Trophoblast cell (in vitro differentiated cells and primary cell): Measurements from ENCODE around the gene FBXO10.

ENCODE experiments used
- DNase-seq, 2 donors: peaks; one replicate each; pipeline ENCODE4 v3.0.0-alpha.2; 2016
- H2AFZ ChIP-seq: 2 replicates; pipeline ENCODE4 v1.6.1; 2013; ENCODE audit warnings: low read length, moderate library complexity, mild to moderate bottlenecking; ENCODE audit not compliant: insufficient read depth, poor library complexity
- H2AK5ac ChIP-seq: 2 replicates; pipeline ENCODE4 v1.6.1; 2013; ENCODE audit warnings: mild to moderate bottlenecking, low read length
- H2BK120ac ChIP-seq: 2 replicates; pipeline ENCODE4 v1.6.1; 2013; ENCODE audit warnings: low read length, mild to moderate bottlenecking, moderate library complexity; ENCODE audit not compliant: insufficient read depth, poor library complexity
- H2BK12ac ChIP-seq: 2 replicates; pipeline ENCODE4 v1.6.1; 2013; ENCODE audit warnings: mild to moderate bottlenecking, low read length, moderate library complexity
- H2BK5ac ChIP-seq: 2 replicates; pipeline ENCODE4 v1.6.1; 2013; ENCODE audit warnings: low read length, low read depth, moderate library complexity, mild to moderate bottlenecking; ENCODE audit not compliant: poor library complexity
- H3K14ac ChIP-seq: 2 replicates; pipeline ENCODE4 v1.6.1; 2013; ENCODE audit warnings: mild to moderate bottlenecking, low read length
- H3K18ac ChIP-seq: 2 replicates; pipeline ENCODE4 v1.6.1; 2013; ENCODE audit warnings: mild to moderate bottlenecking, low read length
- H3K23ac ChIP-seq: 2 replicates; pipeline ENCODE4 v1.6.1; 2013; ENCODE audit warnings: low read length
- H3K27ac ChIP-seq: 2 replicates; pipeline ENCODE4 v1.5.1; 2013; ENCODE audit warnings: low read depth, mild to moderate bottlenecking, inconsistent platforms, low read length, moderate library complexity
- H3K27me3 ChIP-seq: 2 replicates; pipeline ENCODE4 v1.6.1; 2013; ENCODE audit warnings: inconsistent platforms, mild to moderate bottlenecking, low read length, moderate library complexity; ENCODE audit not compliant: insufficient read depth
- H3K36me3 ChIP-seq, 2 experiments: 1 replicate in 1 of 2; 2 replicates in 1 of 2; pipeline ENCODE4 v1.6.1; 2013; ENCODE audit warnings: low read length in 2 of 2, mild to moderate bottlenecking in 2 of 2, moderate library complexity in 1 of 2; ENCODE audit not compliant: insufficient read depth in 2 of 2, control insufficient read depth in 1 of 2
- H3K4ac ChIP-seq: 2 replicates; pipeline ENCODE4 v1.6.1; 2013; ENCODE audit warnings: low read depth, mild to moderate bottlenecking, low read length, moderate library complexity
- H3K4me1 ChIP-seq, 2 experiments: 1 replicate in 1 of 2; 2 replicates in 1 of 2; pipeline ENCODE4 v1.6.1; 2013; ENCODE audit warnings: low read length in 2 of 2, mild to moderate bottlenecking in 2 of 2, moderate library complexity in 1 of 2; ENCODE audit not compliant: insufficient read depth in 2 of 2, control insufficient read depth in 1 of 2
- H3K4me2 ChIP-seq: 2 replicates; pipeline ENCODE4 v1.6.1; 2013; ENCODE audit warnings: inconsistent platforms, mild to moderate bottlenecking, low read length, moderate library complexity
- H3K4me3 ChIP-seq: 2 replicates; pipeline ENCODE4 v1.5.1; 2013; ENCODE audit warnings: mild to moderate bottlenecking, low read depth, low read length, inconsistent platforms
- H3K79me1 ChIP-seq: one replicate; pipeline ENCODE4 v1.6.1; 2013; ENCODE audit warnings: low read length
- H3K79me2 ChIP-seq: 2 replicates; pipeline ENCODE4 v1.6.1; 2013; ENCODE audit warnings: low read length, mild to moderate bottlenecking; ENCODE audit not compliant: control insufficient read depth, insufficient read depth, poor library complexity
- H3K9ac ChIP-seq: 2 replicates; pipeline ENCODE4 v1.6.1; 2013; ENCODE audit warnings: mild to moderate bottlenecking, low read length
- H3K9me3 ChIP-seq: 2 replicates; pipeline ENCODE4 v1.6.1; 2013; ENCODE audit warnings: low read depth, mild to moderate bottlenecking, control low read depth, inconsistent platforms, low read length; ENCODE audit not compliant: insufficient read depth
- H4K12ac ChIP-seq: 2 replicates; pipeline ENCODE4 v1.6.1; 2013; ENCODE audit warnings: low read depth, mild to moderate bottlenecking, low read length, moderate library complexity
- H4K8ac ChIP-seq: 2 replicates; pipeline ENCODE4 v1.6.1; 2013; ENCODE audit warnings: low read depth, mild to moderate bottlenecking, low read length, moderate library complexity
- H4K91ac ChIP-seq: one replicate; pipeline ENCODE4 v1.6.1; 2013; ENCODE audit warnings: low read depth, mild to moderate bottlenecking, low read length, moderate library complexity
- WGBS: extraction: QIAGEN DNeasy Blood & Tissue Kit; methylation state at CpG from one replicate; pipeline ENCODE4 v1.1.7; 2013; ENCODE audit warnings: missing lambda C conversion rate; ENCODE audit not compliant: insufficient read length, insufficient coverage; ENCODE audit errors: extremely low coverage; 5-methylcytosine and 5-hydroxymethylcytosine counted together

FBXO10 gene

DNA sequence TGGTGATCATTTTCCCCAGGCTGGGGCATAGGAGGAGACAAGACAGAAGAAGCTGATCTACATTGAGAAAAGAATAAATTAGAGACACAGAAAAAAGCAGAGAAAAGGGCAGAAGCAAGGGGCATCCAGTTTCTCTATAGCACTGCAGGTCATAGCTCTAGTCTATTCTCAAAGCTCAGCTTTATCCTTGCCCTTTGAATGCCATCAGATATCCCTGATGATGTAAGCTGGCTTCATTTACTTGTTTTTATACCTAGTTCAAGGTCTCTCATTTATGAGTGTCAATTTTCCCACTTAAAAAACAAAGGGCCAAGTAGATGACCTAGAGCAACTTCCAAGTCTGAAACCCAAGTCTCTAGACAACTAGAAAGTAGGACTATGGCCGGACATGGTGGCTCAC is 32.7 kb downstream of the FBXO10 start:
- no peak for DNase-seq
- H2BK5ac ChIP-seq = no peak overlapping the region
- H4K12ac ChIP-seq = no peak overlapping the region
- no peak overlapping the region for H2AFZ ChIP-seq
- H3K14ac ChIP-seq = no peak overlapping the region
- H3K79me1 ChIP-seq = no peaks in the 10 kb centered on the region
- H4K8ac ChIP-seq = no peak overlapping the region
- H3K9ac ChIP-seq = no peak overlapping the region
- WGBS = no CpG with 5 or more reads among the region's 1 CpG
- H3K27ac ChIP-seq = no peak overlapping the region
- H3K4me1 ChIP-seq = no peaks in the 10 kb centered on the region
- H3K4me3 ChIP-seq = no peak overlapping the region
- H3K27me3 ChIP-seq = no peaks in the 10 kb centered on the region
- no peaks in the 10 kb centered on the region for H3K79me2 ChIP-seq
- H3K4ac ChIP-seq = no peak overlapping the region
- H2BK120ac ChIP-seq = no peak overlapping the region
- no peak overlapping the region for H2BK12ac ChIP-seq
- H3K23ac ChIP-seq = no peak overlapping the region
- H4K91ac ChIP-seq = no peak overlapping the region
- H2AK5ac ChIP-seq = no peak overlapping the region
- H3K36me3 ChIP-seq = peaks cover 6 to 9% of the 10 kb centered on the region in 2 experiments
- H3K18ac ChIP-seq = no peak overlapping the region
- H3K9me3 ChIP-seq = no peaks in the 10 kb centered on the region
- H3K4me2 ChIP-seq = no peak overlapping the region

DNA sequence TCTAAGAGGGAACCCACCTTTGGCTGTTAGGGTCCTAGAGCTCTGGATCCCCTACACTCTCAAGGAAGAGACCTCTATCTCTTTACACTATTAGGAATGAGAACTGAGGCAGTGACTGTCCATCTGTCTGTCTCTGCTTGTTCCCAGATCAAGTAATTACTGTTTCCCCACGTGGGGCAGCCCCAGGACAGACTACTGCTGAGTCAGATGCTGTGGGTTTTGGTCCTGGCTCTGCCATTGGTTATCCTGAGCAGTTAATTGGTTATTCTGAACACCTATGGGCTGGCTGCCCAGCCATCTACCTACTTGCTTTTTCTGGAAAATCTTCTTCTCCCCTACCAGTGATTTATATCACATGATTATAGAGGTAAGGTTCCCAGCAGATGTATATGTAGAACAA is 33.3 kb downstream of the FBXO10 start:
- H3K27ac ChIP-seq = no peak overlapping the region
- H4K8ac ChIP-seq = no peak overlapping the region
- no peaks in the 10 kb centered on the region for H3K27me3 ChIP-seq
- no peak overlapping the region for H3K4me2 ChIP-seq
- no peak overlapping the region for H2AFZ ChIP-seq
- H4K12ac ChIP-seq = no peak overlapping the region
- no peaks in the 10 kb centered on the region for H3K79me1 ChIP-seq
- no peak overlapping the region for H3K4ac ChIP-seq
- WGBS = no CpG with 5 or more reads among the region's 1 CpG
- no peaks in the 10 kb centered on the region for H3K79me2 ChIP-seq
- H3K4me1 ChIP-seq = no peaks in the 10 kb centered on the region
- H3K36me3 ChIP-seq = peaks cover 6 to 13% of the 10 kb centered on the region in 2 experiments
- no peak overlapping the region for H4K91ac ChIP-seq
- no peak overlapping the region for H2BK120ac ChIP-seq
- no peaks in the 10 kb centered on the region for H3K9me3 ChIP-seq
- H2BK5ac ChIP-seq = no peak overlapping the region
- H3K18ac ChIP-seq = no peak overlapping the region
- H2AK5ac ChIP-seq = no peak overlapping the region
- H3K9ac ChIP-seq = no peak overlapping the region
- H2BK12ac ChIP-seq = no peak overlapping the region
- H3K4me3 ChIP-seq = no peak overlapping the region
- no peak overlapping the region for H3K14ac ChIP-seq
- no peak overlapping the region for H3K23ac ChIP-seq
- no peak for DNase-seq

DNA sequence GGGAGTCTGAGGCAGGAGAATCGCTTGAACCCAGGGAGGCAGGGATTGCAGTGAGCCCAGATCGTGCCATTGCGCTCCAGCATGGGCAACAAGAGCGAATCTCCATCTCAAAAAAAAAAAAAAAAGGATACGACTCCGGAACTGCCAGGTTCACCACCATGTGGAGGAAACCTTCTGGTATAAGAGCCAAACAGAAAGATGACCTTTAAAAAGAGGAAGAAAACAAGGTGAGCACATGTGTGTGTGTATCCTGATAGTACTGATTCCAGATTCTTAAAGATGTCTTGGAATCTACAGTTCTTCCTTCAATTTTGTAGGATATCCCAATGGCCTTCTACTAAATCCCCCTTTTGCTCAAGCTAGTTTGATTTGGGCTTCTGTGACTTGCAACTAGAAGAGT is 33.7 kb downstream of the FBXO10 start:
- Histone ChIP-seq H3K79me2 (no peaks in the 10 kb centered on the region), H3K36me3 (peaks cover 6 to 17% of the 10 kb centered on the region in 2 experiments), H3K4me3 (no peak overlapping the region), H4K12ac (no peak overlapping the region), H3K9me3 (no peaks in the 10 kb centered on the region), H3K27ac (no peak overlapping the region), H2AFZ (no peak overlapping the region), H3K4me1 (no peaks in the 10 kb centered on the region), H3K27me3 (no peaks in the 10 kb centered on the region), H4K8ac (no peak overlapping the region), H3K79me1 (no peaks in the 10 kb centered on the region), H2AK5ac (no peak overlapping the region), H3K4ac (no peak overlapping the region), H2BK12ac (no peak overlapping the region), H2BK5ac (no peak overlapping the region), H4K91ac (no peak overlapping the region), H3K23ac (no peak overlapping the region), H3K14ac (no peak overlapping the region), H3K9ac (no peak overlapping the region), H2BK120ac (no peak overlapping the region), H3K4me2 (no peak overlapping the region), H3K18ac (no peak overlapping the region)
- DNase-seq = no peak
- WGBS = no CpG with 5 or more reads among the region's 6 CpGs

DNA sequence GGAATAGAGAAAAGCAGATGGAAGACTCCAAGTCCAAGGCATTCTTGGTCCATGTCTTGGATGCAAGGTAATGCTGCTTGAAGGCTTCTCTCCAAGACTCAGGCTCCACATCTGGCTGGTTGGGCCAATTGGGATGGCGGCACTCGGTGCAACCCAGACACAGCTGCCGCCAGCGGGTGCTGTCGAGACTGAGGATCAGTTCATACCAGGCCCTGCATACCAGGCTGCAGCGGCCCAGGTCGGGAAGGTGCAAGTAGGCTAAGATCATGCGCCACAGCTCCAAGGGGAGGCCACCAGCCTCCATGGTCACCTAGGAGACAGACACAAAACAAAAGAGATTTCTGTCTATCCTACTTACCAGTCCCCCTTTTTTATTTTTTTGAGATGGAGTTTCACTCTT is 34.7 kb downstream of the FBXO10 start:
- no peak overlapping the region for H2AFZ ChIP-seq
- no peak overlapping the region for H2BK12ac ChIP-seq
- H3K18ac ChIP-seq = no peak overlapping the region
- H3K4ac ChIP-seq = no peak overlapping the region
- H4K8ac ChIP-seq = no peak overlapping the region
- no peak overlapping the region for H3K23ac ChIP-seq
- H3K9me3 ChIP-seq = peaks cover 4% of the 10 kb centered on the region
- no peak overlapping the region for H2BK5ac ChIP-seq
- no peak overlapping the region for H2BK120ac ChIP-seq
- no peaks in the 10 kb centered on the region for H3K4me1 ChIP-seq
- H3K27ac ChIP-seq = no peak overlapping the region
- H3K4me2 ChIP-seq = no peak overlapping the region
- no peak overlapping the region for H3K4me3 ChIP-seq
- no peak overlapping the region for H3K14ac ChIP-seq
- DNase-seq = no peak
- H2AK5ac ChIP-seq = no peak overlapping the region
- WGBS = no CpG with 5 or more reads among the region's 8 CpGs
- peaks cover 12 to 23% of the 10 kb centered on the region in 2 experiments for H3K36me3 ChIP-seq
- no peaks in the 10 kb centered on the region for H3K79me1 ChIP-seq
- H3K79me2 ChIP-seq = no peaks in the 10 kb centered on the region
- H4K12ac ChIP-seq = no peak overlapping the region
- no peak overlapping the region for H4K91ac ChIP-seq
- no peaks in the 10 kb centered on the region for H3K27me3 ChIP-seq
- no peak overlapping the region for H3K9ac ChIP-seq
